Daoy (cell line): ENCODE measurements around the gene ALDH2. TPM values are rescaled to one million over a fixed set of nuclear protein-coding genes. Genes with fewer than 3 reads are reported as not detected.
"Not testable (repeated sequence)": the region's sequence is repeated elsewhere in the genome, so short reads cannot be mapped to it uniquely, and the experiment has no call there.

Experiments
- DNase-seq: peaks from one replicate; pipeline ENCODE4 v3.0.0-alpha.2; 2015; ENCODE audit warnings: low read depth
- total RNA-seq: library from RNA; depleted of rRNA; stranded (reverse); fragments of >200 nt; shearing (Covaris generic); gene quantifications from 2 replicates; pipeline ENCODE4 v1.2.3, GENCODE V29; 2014

The ALDH2 gene
- total RNA-seq, 1 experiment from 2014 or later: 28.5 TPM

DNA sequence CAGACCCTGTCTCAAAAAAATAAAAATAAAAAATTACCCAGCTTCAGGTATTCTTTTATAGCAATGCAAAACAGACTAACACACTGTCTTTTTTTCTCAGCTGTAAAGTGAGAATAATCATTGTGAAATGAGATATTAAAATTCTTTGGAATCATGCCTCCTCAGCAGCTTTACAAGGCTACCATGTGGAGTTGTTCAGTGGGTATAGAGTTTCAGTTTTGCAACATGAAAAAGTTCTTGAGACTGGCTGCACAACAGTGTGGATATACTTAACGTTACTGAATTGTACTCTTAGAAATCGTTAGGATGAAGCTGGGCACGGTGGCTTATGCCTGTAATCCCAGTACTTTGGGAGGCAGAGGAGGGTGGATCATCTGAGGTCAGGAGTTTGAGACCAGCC lies 59.6 kb downstream of the ALDH2 start:
- no peak for DNase-seq

DNA sequence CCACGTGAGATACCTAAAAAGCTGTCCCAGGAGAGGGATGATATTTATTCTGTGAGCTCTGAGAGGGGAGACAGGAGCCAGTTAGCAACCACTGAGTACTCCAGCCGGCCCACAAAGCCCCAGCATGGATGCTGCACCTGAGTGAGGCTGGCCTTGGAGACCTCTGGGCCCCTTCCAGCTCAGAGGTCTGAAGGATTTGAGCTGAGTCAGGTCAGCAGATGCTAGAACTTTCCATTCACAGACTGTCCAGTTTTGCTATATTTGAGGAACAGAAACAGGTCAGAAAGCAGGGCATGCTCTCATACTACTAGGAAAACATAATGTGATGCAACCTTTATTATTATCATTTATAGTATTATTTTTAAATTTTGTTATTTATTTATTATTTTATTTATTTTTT lies 60.3 kb downstream of the ALDH2 start:
- DNase-seq: no peak

DNA sequence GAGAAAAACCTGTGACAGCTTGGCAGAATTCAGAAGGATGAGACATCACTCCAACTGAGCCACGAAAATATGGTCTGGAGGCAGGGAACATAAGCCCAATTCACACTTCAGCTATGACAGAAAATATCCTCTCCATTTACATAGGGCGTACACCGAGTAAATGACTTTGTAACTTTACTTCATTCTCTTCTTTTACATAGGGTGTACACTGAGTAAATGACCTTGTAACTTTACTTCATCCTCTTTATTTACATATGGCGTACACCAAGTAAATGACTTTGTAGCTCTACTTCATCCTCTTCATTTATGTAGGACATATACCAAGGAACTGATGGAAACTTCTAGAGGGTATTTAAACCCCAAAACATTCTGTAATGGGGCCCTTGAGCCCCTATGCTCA lies 61.2 kb downstream of the ALDH2 start:
- DNase-seq: no peak

DNA sequence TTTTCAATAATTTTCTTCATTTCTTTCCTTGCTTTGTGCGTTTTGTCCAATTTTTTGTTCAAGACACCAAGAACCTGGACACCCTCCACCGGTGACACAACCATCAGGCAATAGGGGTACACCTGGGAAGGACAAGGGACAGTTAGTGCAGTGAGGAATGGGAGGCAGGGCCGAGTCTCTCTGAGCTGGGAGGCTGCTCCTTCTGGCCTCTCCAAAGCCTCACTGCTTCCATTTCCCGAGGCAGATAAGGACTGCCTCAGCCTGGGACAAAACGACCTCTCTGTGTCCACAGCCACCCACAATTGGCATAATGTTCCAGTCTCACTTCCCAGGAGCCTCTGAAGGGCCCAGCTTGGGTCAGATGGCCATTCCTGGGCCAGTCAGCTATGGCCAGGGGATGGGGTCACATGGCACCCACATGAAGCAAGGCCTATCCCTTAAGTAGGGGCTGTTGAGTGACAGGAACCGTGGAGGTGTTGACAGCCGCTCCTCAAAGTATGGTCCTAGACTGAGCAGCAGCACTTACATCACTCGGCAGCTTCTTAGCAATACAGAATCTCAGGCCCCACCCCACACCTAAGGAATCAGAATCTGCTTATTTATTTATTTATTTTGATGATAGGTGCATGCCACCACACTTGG lies 61.7 kb downstream of the ALDH2 start:
- no peak for DNase-seq

DNA sequence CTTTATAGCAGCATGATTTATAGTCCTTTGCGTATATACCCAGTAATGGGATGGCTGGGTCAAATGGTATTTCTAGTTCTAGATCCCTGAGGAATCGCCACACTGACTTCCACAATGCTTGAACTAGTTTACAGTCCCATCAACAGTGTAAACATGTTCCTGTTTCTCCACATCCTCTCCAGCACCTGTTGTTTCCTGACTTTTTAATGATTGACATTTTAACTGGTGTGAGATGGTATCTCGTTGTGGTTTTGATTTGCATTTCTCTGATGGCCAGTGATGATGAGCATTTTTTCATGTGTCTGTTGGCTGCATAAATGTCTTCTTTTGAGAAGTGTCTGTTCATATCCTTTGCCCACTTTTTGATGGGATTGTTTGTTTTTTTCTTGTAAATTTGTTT lies 62.9 kb downstream of the ALDH2 start:
- not testable (repeated sequence) for DNase-seq

DNA sequence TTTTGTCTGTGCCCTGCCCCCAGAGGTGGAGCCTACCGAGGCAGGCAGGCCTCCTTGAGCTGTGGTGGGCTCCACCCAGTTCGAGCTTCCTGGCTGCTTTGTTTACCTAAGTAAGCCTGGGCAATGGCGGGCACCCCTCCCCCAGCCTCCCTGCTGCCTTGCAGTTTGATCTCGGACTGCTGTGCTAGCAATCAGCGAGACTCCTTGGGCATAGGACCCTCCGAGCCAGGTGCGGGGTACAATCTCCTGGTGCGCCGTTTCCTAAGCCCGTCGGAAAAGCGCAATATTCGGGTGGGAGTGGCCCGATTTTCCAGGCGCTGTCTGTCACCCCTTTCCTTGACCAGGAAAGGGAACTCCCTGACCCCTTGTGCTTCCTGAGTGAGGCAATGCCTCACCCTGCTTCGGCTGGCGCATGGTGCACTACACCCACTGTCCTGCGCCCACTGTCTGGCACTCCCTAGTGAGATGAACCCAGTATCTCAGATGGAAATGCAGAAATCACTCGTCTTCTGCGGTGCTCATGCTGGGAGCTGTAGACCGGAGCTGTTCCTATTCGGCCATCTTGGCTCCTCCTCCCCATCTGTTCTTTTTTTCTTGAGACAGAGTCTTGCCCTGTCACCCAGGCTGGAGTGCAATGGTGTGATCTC lies 68.1 kb downstream of the ALDH2 start:
- DNase-seq: not testable (repeated sequence)

DNA sequence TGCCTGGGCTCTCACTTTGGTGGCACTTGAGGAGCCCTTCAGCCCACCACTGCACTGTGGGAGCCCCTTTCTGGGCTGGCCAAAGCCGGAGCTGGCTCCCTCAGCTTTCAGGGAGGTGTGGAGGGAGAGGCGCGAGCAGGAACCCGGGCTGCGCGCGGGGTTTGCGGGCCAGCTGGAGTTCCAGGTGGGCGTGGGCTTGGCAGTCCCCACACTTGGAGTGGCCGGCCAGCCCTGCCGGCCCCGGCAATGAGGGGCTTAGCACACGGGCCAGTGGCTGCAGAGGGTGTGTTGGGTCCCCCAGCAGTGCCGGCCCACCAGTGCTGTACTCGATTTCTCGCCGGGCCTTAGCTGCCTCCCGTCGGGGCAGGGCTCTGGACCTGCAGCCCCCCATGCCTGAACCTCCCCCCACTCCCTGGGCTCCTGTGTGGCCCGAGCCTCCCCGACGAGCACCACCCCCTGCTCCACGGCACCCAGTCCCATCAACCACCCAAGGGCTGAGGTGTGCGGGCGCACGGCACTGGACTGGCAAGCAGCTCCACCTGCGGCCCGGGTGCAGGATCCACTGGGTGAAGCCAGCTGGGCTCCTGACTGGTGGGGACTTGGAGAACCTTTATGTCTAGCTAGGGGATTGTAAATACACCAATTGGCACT lies 68.9 kb downstream of the ALDH2 start:
- not testable (repeated sequence) for DNase-seq

DNA sequence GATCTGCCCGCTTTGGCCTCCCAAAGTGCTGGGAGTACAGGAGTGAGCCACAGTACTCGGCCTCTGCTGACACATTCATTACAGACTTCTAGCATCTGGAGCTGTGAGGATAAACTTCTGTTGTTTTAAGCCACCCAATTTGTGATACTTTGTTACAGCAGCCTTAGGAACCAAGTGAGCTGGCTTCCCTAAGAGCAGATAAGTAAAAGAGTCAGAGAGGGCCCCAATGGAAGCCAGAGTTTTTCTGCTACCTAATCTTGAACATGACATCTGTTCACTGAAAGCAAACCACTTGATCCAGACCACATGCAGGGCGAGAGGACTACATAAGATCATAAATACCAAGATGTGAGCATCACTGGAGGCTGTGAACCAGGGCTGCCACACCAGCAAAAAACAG lies 71.6 kb downstream of the ALDH2 start:
- DNase-seq: no peak

DNA sequence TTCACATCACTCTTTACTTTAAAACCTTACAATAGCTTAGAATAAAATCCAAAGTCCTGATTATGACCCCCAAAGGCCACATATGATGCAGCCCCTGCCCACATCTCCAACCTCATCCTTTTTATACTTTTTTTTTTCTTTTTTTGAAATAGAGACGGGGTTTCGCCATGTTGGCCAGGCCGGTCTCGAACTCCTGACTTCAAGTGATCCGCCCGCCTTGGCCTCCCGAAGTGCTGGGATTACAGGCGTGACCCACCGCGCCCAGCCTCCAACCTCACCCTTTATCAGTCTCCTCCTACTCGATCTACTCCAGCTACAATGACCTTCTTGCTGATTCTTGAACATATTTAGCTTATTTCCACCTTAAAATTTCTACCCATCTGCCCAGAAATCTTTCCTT lies 74.1 kb downstream of the ALDH2 start:
- no peak for DNase-seq

DNA sequence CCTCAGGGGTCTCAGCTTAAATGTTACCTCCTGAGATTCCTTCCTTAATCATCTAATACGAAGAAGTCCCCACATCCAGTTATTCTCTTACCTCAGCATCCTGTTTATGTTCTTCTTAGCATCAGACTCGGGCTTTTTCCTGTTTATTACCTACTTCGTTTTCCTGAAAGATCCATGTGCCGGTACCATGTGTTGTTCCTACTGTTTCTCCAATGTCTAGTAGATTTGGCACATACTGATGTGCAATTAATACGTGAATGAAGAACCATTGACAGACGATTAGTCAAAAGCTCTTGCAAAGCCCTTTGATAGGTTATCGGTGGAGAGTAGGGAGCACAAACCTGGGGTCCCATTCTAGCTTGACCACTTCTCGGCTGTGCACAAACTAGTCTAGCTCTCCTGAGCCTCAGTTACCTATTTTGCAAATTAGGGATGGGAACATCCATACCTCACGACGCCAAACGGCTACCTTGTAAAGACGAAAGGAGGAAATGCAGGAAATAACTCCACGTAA lies 74.6 kb downstream of the ALDH2 start:
- no peak for DNase-seq

DNA sequence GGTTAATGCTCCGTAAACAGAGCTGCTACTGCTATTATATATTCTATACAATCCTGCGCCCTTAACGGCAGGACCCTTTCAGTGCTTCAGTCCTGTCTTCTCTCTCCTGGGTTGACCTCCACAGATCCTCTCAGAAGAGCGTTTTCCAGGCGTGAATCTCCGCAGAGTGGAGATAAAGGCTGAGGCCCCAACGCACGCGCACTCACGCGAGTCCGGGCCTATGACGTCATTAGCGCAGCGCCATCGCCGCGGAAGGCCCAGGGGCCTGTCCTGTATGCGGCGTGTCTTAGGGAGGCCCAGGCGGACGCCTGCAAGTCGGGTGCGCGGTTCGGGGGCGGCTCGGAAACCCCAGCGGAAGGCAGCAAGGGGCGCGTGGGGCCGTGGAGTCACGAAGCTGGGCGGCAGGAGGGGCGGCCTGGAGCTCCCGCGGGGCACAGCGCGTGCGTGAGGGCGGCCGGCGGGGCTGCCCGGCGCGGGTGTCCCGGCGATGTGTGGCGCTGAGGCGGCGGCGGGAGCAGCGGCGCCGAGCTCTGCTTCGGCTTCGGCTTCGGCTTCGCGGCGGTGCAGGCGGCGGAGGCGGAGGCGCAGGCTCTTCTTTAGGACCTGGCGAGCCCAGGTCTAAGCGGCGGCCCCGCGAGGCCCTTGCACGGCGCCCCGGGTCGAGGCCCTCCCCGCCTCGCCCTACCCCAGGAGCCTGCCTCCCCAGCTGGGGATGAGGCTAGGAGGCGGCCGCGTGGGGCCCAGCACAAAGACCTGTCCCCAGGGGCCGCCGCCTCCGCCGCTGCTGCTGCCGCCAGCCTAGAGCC lies 75.2 kb downstream of the ALDH2 start, which contains the start of gene MAPKAPK5:
Gene MAPKAPK5, plus strand, starts transcription at position 479 of the 806 bp plus-strand sequence. CDS start 506 bp downstream, outside the sequence.
- DNase-seq: peak; percentile 97

DNA sequence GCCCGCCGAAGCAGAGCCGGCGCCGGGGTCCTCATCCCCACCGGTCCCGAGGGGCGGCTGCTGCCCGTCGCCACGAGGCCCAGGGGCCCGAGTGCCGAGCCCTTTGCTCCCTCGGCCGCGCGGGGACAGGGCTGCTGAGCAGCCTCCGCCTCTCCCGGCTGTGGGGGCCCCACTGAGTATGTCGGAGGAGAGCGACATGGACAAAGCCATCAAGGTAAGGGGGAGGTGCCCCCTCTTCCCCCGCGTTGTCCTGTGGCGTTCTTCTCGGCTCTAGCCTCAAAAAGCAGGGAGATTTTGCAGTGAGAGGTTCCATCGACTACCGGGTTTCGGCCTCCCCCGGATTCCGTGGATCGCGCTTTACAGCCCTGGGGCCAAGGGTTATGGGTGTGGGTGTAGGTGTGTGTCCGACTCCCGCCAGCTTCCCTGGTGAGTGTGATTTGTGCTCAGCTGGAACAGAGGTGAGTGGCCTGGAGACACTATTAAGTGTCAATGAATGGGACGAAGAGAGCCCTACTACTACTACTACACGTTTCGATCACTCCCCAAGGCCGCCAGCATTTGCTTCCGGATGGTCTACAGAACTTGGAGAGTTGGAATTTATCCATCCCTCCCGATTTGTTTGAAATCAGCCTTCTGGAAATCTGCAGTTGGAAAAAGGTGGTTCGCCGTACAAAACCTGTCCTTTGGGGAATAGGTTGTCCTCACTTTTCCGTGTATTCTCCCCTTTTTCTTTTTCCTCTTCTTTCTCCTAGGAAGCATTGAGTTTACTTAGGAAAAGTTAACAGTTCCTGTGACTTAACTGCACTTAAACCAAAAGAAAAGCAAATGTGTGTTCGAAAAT lies 76.0 kb downstream of the ALDH2 start:
- DNase-seq: peak; percentile 19

DNA sequence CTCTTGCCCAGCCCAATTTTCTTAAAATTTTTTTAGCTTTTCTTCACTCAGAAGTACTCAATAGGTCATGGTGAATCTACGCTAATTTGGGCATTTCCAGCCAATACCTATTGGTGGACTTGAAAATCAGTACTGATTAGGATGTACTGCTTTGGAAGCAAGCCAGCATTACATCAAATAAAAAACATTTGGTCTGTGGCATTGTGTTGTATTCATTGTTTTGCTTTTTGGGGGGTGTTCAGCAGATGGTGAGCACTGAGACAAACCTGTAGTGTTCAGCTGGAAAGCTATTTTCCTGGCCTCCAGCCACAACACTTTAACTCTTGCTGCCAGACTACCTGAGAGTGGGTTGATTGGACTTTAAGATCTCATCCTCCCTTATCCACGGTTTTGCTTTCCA lies 79.3 kb downstream of the ALDH2 start:
- no peak for DNase-seq

DNA sequence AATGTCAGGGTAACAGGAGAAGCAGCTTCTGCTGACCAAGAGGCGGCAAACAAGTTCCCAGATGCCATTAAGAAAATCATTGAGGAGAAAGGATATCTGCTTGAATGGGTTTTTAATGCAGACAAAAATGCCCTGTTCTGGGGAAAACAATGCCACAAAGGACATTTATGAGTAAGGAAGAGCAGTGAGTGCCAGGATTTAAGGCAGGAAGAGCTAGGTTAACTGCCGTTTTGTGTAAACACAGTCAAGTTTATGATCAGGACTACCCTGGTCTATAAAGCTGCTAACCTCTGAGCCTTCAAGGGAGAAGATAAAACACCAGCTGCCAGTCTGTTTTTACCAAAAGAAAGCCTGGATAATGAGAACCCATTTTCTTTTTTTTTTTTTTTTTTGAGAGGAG lies 83.8 kb downstream of the ALDH2 start:
- DNase-seq: no peak

DNA sequence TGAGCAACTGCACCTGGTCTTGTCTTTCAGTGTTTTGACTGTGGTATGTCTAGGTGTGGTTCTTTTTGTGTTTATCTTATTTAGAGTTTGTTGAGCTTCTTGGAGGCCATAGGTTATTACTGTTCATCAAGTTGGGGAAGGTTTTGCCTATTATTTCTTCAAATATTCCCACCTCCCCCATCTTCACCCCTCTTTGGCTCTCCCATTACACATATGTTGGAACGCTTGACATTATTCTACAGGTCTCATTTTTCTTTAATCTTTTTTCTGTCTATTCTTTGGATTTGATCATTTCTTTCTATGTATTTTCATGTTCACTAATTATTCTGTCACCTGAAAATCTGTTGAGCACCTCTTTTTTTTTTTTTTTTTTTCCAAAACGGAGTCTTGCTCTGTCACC lies 91.5 kb downstream of the ALDH2 start:
- no peak for DNase-seq

DNA sequence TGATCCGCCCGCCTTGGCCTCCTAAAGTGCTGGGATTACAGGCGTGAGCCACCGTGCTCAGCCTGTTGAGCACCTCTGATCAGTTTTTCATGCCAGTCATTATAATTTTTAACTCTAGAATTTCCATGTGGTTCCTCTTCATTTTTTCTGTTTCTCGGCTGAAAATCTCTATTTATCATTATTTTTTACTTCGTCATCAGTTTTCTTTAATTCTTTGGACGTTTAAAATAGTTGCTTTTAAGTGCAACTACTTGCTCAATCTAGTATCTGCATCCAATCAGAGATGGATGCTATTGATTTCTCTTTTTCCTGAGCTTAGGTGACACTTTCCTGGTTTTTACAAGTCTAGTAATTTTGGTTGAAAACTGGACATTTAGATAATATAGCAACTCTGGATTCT lies 92.0 kb downstream of the ALDH2 start:
- DNase-seq: no peak

DNA sequence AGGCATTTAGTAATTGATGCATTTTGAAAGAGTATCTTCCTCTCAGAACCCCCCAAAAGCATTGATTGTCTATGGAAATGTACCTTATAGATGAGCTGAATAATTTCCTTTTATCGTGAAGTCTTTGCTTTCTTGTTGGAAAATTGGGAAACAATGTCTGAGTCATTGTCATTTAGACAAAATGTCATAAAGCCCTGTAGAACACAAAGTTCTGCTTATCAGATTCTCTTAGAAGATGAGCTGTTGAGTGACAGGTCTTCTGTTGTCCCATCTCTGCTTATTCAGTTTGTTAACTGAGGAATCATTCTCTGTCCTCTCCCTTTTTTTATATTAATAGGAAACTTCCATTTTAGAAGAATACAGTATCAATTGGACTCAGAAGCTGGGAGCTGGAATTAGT lies 98.2 kb downstream of the ALDH2 start:
- DNase-seq: no peak
